Esophagus squamous epithelium (tissue), 5 donors: Measurements from ENCODE around the gene ABCB8. TPM values are rescaled to one million over a fixed set of nuclear protein-coding genes. Genes with fewer than 3 reads are reported as not detected.

Experiments used
- DNase-seq: peaks from one replicate; lab custom pipeline; 2025; lab: John Stamatoyannopoulos, UW
- H3K27ac ChIP-seq, 4 donors: fragments of 200-600 bp; sonication (generic); one replicate each; pipeline ENCODE4 v1.5.1; 2016 to 2019; ENCODE audit warnings: mild to moderate bottlenecking in 1 of 4
- H3K27me3 ChIP-seq, 4 donors: fragments of 200-600 bp; sonication (generic); 1 replicate in 3 of 4; 2 replicates in 1 of 4; pipeline versions ENCODE4 v1.5.1 to v1.6.0; 2017 to 2021; ENCODE audit warnings: antibody characterized with exemption in 1 of 4
- H3K36me3 ChIP-seq, 3 donors: fragments of 200-600 bp; sonication (generic); one replicate each; pipeline ENCODE4 v1.5.1; 2016 to 2019
- H3K4me1 ChIP-seq, 3 donors: fragments of 200-600 bp; sonication (generic); one replicate each; pipeline ENCODE4 v1.5.1; 2017 to 2019
- H3K4me3 ChIP-seq, 4 donors: fragments of 200-600 bp; sonication (generic); 1 replicate in 3 of 4; 2 replicates in 1 of 4; pipeline ENCODE4 v1.5.1; 2016 to 2019; ENCODE audit warnings: mild to moderate bottlenecking in 2 of 4, moderate library complexity in 1 of 4
- H3K9me3 ChIP-seq, 3 donors: fragments of 200-600 bp; sonication (generic); one replicate each; pipeline ENCODE4 v1.5.1; 2016 to 2019
- CTCF ChIP-seq, 6 experiments: fragments of 450-650 bp in 4 of 6; fragments of 200-600 bp in 2 of 6; sonication (generic) in 2 of 6; IDR thresholded peaks; one replicate each; pipeline ENCODE4 v1.5.1; 2016 to 2019; ENCODE audit warnings: antibody characterized with exemption in 6 of 6, mild to moderate bottlenecking in 4 of 6, moderate library complexity in 4 of 6
- POLR2A ChIP-seq, 4 donors: fragments of 450-650 bp; IDR thresholded peaks; one replicate each; pipeline ENCODE4 v1.6.1; 2017; ENCODE audit warnings: antibody characterized with exemption in 4 of 4, mild to moderate bottlenecking in 4 of 4, moderate library complexity in 3 of 4
- WGBS, 2 donors: methylation state at CpG; one replicate each; pipeline ENCODE4 v1.1.5; 2018; 5-methylcytosine and 5-hydroxymethylcytosine counted together
- intact Hi-C: fragments of 100-400 bp; cut with DNase I; formaldehyde crosslinking; loops from one replicate; pipeline ENCODE4 v1.15.0; 2022
- total RNA-seq, 4 donors: library from RNA; depleted of rRNA; stranded (reverse); fragments of >200 nt; gene quantifications; one replicate each; pipeline ENCODE4 v1.1.0, GENCODE V29; 2016
- donor health status: DM: yes; HTN: yes; CAD: no.

Gene ABCB8
- total RNA-seq, 4 donors from 2014 or later, result 23.1 to 41.0 (median 26.1) TPM

- Histone ChIP-seq H3K27ac (no peak overlapping the region), H3K36me3 (peaks cover 0 to 3% (median 0%) of the 10 kb centered on the region in 3 donors), H3K4me1 (peaks cover 0 to 20% (median 3%) of the 10 kb centered on the region in 3 donors), H3K27me3 (peaks cover 0 to 29% (median 0%) of the 10 kb centered on the region in 4 donors), H3K4me3 (no peak overlapping the region), H3K9me3 (no peaks in the 10 kb centered on the region)
- TF ChIP-seq POLR2A (IDR thresholded peaks at IDR 0.05) (no peak), CTCF (IDR thresholded peaks at IDR 0.05) (no peak)
- intact Hi-C loops, result no loop called here
- no peak for DNase-seq
- WGBS, 2 donors, result 64 to 66% methylated on average over 5 of the region's 5 CpGs
These were observed 28.6 kb upstream of the ABCB8 start for GRCh38 chr7:150999497-151000230.

- Histone ChIP-seq H3K27me3 (peaks cover 0 to 29% (median 0%) of the 10 kb centered on the region in 4 donors), H3K36me3 (peaks cover 0 to 3% (median 0%) of the 10 kb centered on the region in 3 donors), H3K9me3 (no peaks in the 10 kb centered on the region), H3K4me1 (peaks cover 0 to 13% (median 3%) of the 10 kb centered on the region in 3 donors), H3K4me3 (no peak overlapping the region), H3K27ac (no peak overlapping the region)
- intact Hi-C loops, result no loop called here
- 82 to 85% methylated on average over 11 to 13 of the region's 13 CpGs for WGBS, 2 donors
- no peak for TF ChIP-seq CTCF (IDR thresholded peaks at IDR 0.05)
- no peak for TF ChIP-seq POLR2A (IDR thresholded peaks at IDR 0.05)
- DNase-seq, result no peak
These were observed 27.3 kb upstream of the ABCB8 start for GRCh38 chr7:151000897-151001495.

GRCh38 chr7:151001546-151001945 is 26.7 kb upstream of the ABCB8 start:
- intact Hi-C loops, result no loop called here
- no peak for DNase-seq
- H3K36me3 ChIP-seq, result peaks cover 0 to 3% (median 0%) of the 10 kb centered on the region in 3 donors
- WGBS, 2 donors, result 91% methylated on average over 7 of the region's 16 CpGs; no CpG with 5 or more reads in 1 of the 2 donors
- no peak overlapping the region for H3K27ac ChIP-seq
- peaks cover 0 to 10% (median 1%) of the 10 kb centered on the region in 3 donors for H3K4me1 ChIP-seq
- peaks cover 0 to 27% (median 0%) of the 10 kb centered on the region in 4 donors for H3K27me3 ChIP-seq
- H3K9me3 ChIP-seq, result no peaks in the 10 kb centered on the region
- no peak overlapping the region for H3K4me3 ChIP-seq
- TF ChIP-seq CTCF (IDR thresholded peaks at IDR 0.05), result no peak
- TF ChIP-seq POLR2A (IDR thresholded peaks at IDR 0.05), result no peak

- no peak for DNase-seq
- TF ChIP-seq CTCF (IDR thresholded peaks at IDR 0.05) (no peak), POLR2A (IDR thresholded peaks at IDR 0.05) (no peak)
- WGBS, 2 donors, result 46 to 51% methylated on average over 12 of the region's 12 CpGs
- Histone ChIP-seq H3K4me1 (peaks cover 0 to 21% (median 16%) of the 10 kb centered on the region in 3 donors), H3K27me3 (peaks cover 0 to 24% (median 0%) of the 10 kb centered on the region in 4 donors), H3K36me3 (peaks cover 0 to 3% (median 0%) of the 10 kb centered on the region in 3 donors), H3K9me3 (no peaks in the 10 kb centered on the region), H3K27ac (no peak overlapping the region), H3K4me3 (no peak overlapping the region)
- intact Hi-C loops, result no loop called here
These were observed 24.7 kb upstream of the ABCB8 start for GRCh38 chr7:151003572-151003971.

GRCh38 chr7:151005566-151005965 is 22.7 kb upstream of the ABCB8 start:
- no peak overlapping the region for H3K4me3 ChIP-seq
- peaks cover 1 to 41% (median 23%) of the 10 kb centered on the region in 3 donors for H3K4me1 ChIP-seq
- DNase-seq, result no peak
- H3K9me3 ChIP-seq, result no peaks in the 10 kb centered on the region
- TF ChIP-seq CTCF (IDR thresholded peaks at IDR 0.05) (no peak), POLR2A (IDR thresholded peaks at IDR 0.05) (no peak)
- 83 to 89% methylated on average over 6 to 7 of the region's 9 CpGs for WGBS, 2 donors
- peaks cover 0 to 39% (median 0%) of the 10 kb centered on the region in 4 donors for H3K27me3 ChIP-seq
- no peak overlapping the region for H3K27ac ChIP-seq
- intact Hi-C loops, result no loop called here
- H3K36me3 ChIP-seq, result no peaks in the 10 kb centered on the region
